Urinary bladder (tissue), 4 donors: ENCODE data around the gene TNNI3K. TPM values are rescaled to one million over a fixed set of nuclear protein-coding genes. Genes with fewer than 3 reads are reported as not detected.

Source experiments
- DNase-seq: peaks from one replicate; pipeline ENCODE4 v3.0.0-alpha.2; 2015; ENCODE audit errors: extremely low spot score
- H3K27ac ChIP-seq: one replicate; pipeline ENCODE4 v1.5.1; 2013; ENCODE audit warnings: low read depth, mild to moderate bottlenecking, moderate library complexity
- H3K36me3 ChIP-seq: one replicate; pipeline ENCODE4 v1.6.1; 2013; ENCODE audit warnings: mild to moderate bottlenecking, moderate library complexity; ENCODE audit not compliant: insufficient read depth
- H3K4me1 ChIP-seq: one replicate; pipeline ENCODE4 v1.6.1; 2013; ENCODE audit warnings: mild to moderate bottlenecking, moderate library complexity; ENCODE audit not compliant: insufficient read depth
- H3K4me3 ChIP-seq: one replicate; pipeline ENCODE4 v1.5.1; 2013; ENCODE audit warnings: low read depth, low read length
- WGBS: extraction: QIAGEN DNeasy Blood & Tissue Kit; methylation state at CpG from one replicate; pipeline ENCODE4 v1.1.7; 2013; 5-methylcytosine and 5-hydroxymethylcytosine counted together
- polyA plus RNA-seq: library from polyadenylated mRNA; stranded (reverse); fragments of 200-250 nt; gene quantifications from one replicate; pipeline ENCODE4 v1.2.3, GENCODE V29; 2013
- total RNA-seq: library from RNA; depleted of rRNA; stranded (reverse); fragments of >200 nt; gene quantifications from one replicate; pipeline ENCODE4 v1.2.3, GENCODE V29; 2014
- donor health status: healthy with polysubstance abuse.
- donor health status: healthy.

TNNI3K gene
- total and polyA plus RNA-seq, 2 donors: 1.4 to 5.1 TPM

DNA sequence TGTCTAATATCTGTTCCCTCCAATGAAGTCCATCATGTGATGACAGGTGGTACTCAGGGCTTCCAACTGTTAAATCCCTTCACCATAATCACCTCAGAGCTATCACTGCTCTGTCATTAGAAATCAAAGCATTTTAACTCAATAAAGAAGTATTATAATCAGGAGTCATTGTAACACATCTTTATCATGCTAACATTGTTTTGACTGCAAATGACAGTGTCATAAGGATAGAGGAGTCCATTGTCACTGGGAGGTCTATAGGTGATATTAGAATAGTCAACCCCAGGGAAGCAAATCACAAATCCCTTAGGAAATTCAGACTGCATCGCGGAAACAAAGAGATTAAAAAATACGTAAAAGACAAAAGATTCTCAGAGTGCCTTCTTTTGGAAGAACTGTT is 246.4 kb downstream of the TNNI3K start:
- Histone ChIP-seq H3K4me3 (no peak overlapping the region), H3K4me1 (no peaks in the 10 kb centered on the region), H3K27ac (no peak overlapping the region), H3K36me3 (no peaks in the 10 kb centered on the region)
- DNase-seq: no peak
- WGBS: 84% methylated on average over 3 of the region's 3 CpGs

DNA sequence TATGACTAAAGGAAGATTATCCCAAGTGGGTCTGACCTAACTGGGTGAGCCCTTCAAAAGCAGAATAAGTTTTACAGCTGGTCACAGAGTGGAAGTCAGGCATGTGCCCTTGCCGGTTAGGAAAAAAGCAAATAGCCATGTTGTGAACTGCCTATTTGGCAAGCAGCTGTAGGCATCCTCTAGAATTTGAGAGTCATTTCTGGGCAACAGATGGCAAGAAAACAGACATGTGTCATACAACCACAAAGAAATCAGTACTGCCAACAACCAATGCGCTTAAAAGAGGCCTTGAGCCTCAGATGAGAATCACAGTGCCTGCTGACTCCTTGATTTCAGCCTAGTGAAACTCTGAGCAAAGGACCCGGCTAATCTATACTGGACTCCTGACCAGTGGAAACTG is 250.4 kb downstream of the TNNI3K start:
- DNase-seq: no peak
- WGBS: 89% methylated on average over 3 of the region's 3 CpGs
- no peaks in the 10 kb centered on the region for H3K36me3 ChIP-seq
- no peak overlapping the region for H3K4me3 ChIP-seq
- H3K4me1 ChIP-seq: no peaks in the 10 kb centered on the region
- H3K27ac ChIP-seq: no peak overlapping the region

DNA sequence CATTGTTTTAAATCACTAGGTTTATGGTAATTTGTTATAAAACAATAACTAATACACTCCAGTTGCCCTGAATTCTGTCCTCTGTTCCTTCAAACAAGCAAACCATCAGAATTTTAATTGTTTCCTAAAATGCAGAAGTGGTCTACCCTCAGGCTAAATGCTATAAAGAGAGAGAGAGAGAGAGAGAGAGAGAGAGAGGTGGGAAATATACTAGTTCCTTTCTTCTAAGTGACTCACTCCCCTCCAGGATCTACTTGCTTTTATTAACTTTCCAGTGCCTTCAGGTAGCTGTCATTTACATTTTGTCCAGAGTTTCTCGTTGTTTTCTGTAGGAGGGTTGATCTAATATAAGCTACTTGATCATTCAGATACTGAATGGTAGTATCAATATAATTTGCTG is 250.8 kb downstream of the TNNI3K start:
- H3K4me3 ChIP-seq: no peak overlapping the region
- H3K4me1 ChIP-seq: no peaks in the 10 kb centered on the region
- 76% methylated on average over 1 of the region's 1 CpG for WGBS
- H3K36me3 ChIP-seq: no peaks in the 10 kb centered on the region
- no peak overlapping the region for H3K27ac ChIP-seq
- DNase-seq: no peak

GRCh38 chr1:74496669-74497068 is 261.5 kb downstream of the TNNI3K start:
- Histone ChIP-seq H3K4me1 (no peaks in the 10 kb centered on the region), H3K36me3 (no peaks in the 10 kb centered on the region), H3K27ac (no peak overlapping the region), H3K4me3 (no peak overlapping the region)
- DNase-seq: no peak

DNA sequence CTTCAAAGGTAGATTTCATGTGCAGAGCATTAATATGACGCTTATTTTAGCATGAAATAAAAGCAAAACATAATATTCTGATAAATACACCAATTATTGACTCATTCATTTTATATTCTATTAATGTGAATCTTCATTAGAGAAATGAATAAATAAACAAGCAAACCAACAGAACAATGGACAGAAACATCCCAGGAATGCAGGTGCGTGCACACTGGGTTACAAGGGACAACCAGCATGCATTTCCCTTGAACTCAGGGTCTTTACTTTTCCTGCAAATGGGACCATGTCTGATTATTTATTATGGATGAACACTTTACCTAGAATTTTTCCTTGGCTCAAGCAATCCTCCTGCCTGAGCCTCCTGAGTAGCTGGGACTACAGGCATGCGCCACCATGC is 263.7 kb downstream of the TNNI3K start:
- Histone ChIP-seq H3K27ac (no peak overlapping the region), H3K4me1 (no peaks in the 10 kb centered on the region), H3K4me3 (no peak overlapping the region), H3K36me3 (no peaks in the 10 kb centered on the region)
- no peak for DNase-seq
- WGBS: 88% methylated on average over 3 of the region's 3 CpGs

GRCh38 chr1:74502432-74502831 is 267.2 kb downstream of the TNNI3K start:
- Histone ChIP-seq H3K36me3 (no peaks in the 10 kb centered on the region), H3K4me1 (no peaks in the 10 kb centered on the region), H3K27ac (no peak overlapping the region), H3K4me3 (no peak overlapping the region)
- 30% methylated on average over 4 of the region's 4 CpGs for WGBS
- no peak for DNase-seq

GRCh38 chr1:74502858-74503257 is 267.7 kb downstream of the TNNI3K start:
- H3K4me1 ChIP-seq: no peaks in the 10 kb centered on the region
- H3K4me3 ChIP-seq: no peak overlapping the region
- no peaks in the 10 kb centered on the region for H3K36me3 ChIP-seq
- WGBS: 70% methylated on average over 2 of the region's 2 CpGs
- H3K27ac ChIP-seq: no peak overlapping the region
- DNase-seq: no peak

DNA sequence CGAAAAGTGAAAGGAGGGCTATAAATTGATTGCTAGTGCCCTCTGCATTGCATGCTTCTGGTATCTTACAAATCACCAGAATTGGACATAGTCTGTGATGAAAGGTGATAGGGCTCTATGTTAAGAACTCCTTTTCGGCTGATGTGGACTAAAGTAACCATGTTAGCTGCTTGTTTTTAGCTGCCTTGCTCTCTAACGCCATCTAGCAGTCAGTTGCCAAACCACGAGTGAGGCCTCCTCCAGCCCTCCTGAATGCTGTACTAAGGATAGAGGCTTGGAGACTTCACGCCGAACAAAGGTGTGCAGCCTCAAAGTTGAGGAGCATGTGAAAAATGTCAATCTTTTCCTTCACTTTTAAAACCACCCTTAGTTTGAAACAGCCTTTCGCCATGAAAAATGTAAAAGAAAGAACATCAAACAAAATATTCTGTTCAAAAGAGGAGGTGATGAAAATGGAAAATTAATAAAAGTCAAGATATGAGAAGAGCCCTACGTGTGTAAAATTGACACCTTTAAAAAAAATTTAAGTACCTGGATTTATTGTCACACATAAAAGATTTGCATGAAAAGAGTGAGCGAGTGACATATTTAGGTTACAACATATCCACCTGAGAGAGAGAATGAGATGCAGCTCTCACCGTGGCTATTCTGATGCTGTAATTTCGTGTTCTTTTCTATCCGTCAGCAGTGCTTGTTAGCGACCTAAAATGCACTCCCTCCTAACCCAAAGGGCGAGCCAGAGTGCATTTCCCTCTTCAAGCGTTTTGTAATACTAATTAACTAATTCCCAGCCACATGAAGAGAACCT is 269.1 kb downstream of the TNNI3K start:
- H3K27ac ChIP-seq: no peak overlapping the region
- H3K36me3 ChIP-seq: no peaks in the 10 kb centered on the region
- WGBS: 50% methylated on average over 15 of the region's 15 CpGs
- no peak for DNase-seq
- H3K4me3 ChIP-seq: no peak overlapping the region
- H3K4me1 ChIP-seq: no peaks in the 10 kb centered on the region

- Histone ChIP-seq H3K27ac (no peak overlapping the region), H3K4me3 (no peak overlapping the region), H3K36me3 (no peaks in the 10 kb centered on the region), H3K4me1 (no peaks in the 10 kb centered on the region)
- DNase-seq: peak; percentile 51
- 59% methylated on average over 11 of the region's 11 CpGs for WGBS
Measured at GRCh38 chr1:74504933-74505512, 269.8 kb downstream of the TNNI3K start.

GRCh38 chr1:74505928-74506710 is 270.9 kb downstream of the TNNI3K start:
- no peak overlapping the region for H3K4me3 ChIP-seq
- no peak overlapping the region for H3K27ac ChIP-seq
- 55% methylated on average over 8 of the region's 8 CpGs for WGBS
- H3K36me3 ChIP-seq: no peaks in the 10 kb centered on the region
- no peaks in the 10 kb centered on the region for H3K4me1 ChIP-seq
- no peak for DNase-seq

DNA sequence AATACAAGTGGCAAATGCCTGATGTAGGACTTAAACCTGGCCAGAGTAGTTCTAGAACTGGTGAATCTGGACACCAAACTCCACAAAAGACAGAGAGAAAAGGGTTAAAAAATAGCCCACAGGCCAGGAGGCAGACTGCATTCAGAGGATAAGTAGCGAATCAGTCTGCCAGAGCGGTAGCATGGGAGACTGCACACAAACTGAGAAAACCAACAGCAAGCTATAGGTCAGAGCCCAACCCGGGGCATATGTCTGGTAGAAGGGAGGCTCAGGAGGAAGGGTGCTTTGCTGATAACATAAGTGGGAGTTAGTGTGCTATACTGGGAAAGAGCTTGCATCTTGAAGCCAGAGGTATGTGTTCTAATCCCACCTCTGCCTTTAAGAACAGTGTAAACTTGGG is 273.3 kb downstream of the TNNI3K start:
- Histone ChIP-seq H3K4me1 (no peaks in the 10 kb centered on the region), H3K4me3 (no peak overlapping the region), H3K36me3 (no peaks in the 10 kb centered on the region), H3K27ac (no peak overlapping the region)
- no peak for DNase-seq
- WGBS: 43% methylated on average over 3 of the region's 3 CpGs

- no peak within 1 kb of the TSS for H3K4me3 ChIP-seq
- H3K27ac ChIP-seq: no peak within 1 kb of the TSS
- 75% methylated on average over 2 of the region's 2 CpGs for WGBS
Measured at GRCh38 chr1:74512170-74512915, 277.2 kb downstream of the TNNI3K start, which contains the start of gene LRRC53. Gene LRRC53, minus strand, starts transcription at chr1:74512611. Its CDS starts 29,262 bp downstream, at chr1:74483349.

More at GRCh38 chr1:74512170-74512915, 277.2 kb downstream of the TNNI3K start, which contains the start of gene LRRC53:
- Histone ChIP-seq H3K36me3 (no peaks in the 10 kb centered on the region), H3K4me1 (no peaks in the 10 kb centered on the region)
- DNase-seq: no peak
